ENCODE results near the gene CDCA5.

CDCA5 gene

GRCh38 chr11:65040847-65041622 lies 42.8 kb downstream of the CDCA5 start, which contains the start of gene SAC3D1:
Gene SAC3D1, plus strand, starts transcription at chr11:65041210. Its CDS starts 83 bp downstream, at chr11:65041293.
- Histone ChIP-seq H2AFZ (ENCODE audit: low read length, unreplicated experiment) (peak within 1 kb of the TSS; percentile 75), H3K36me3 (ENCODE audit: insufficient read depth, low read length) (0 out of 2 replicates have a peak, but pooled peaks cover 5% of the 10 kb centered on the region), H3K4me1 (ENCODE audit: control insufficient read depth, insufficient read depth, low read length, unreplicated experiment) (peaks cover 7% of the 10 kb centered on the region), H3K79me2 (ENCODE audit: control insufficient read depth, insufficient read depth, low read length, unreplicated experiment) (peaks cover 13% of the 10 kb centered on the region), H3K27ac (ENCODE audit: low read depth, low read length) (peak within 1 kb of the TSS; percentile 66), H3K27me3 (ENCODE audit: insufficient read depth, low read length) (no peaks in the 10 kb centered on the region), H3K4me3 (ENCODE audit: low read depth, low read length) (peak within 1 kb of the TSS; percentile 100)

GRCh38 chr11:65040520-65040846 lies 43.4 kb downstream of the CDCA5 start:
- Histone ChIP-seq H3K36me3 (ENCODE audit: insufficient read depth, low read length) (0 out of 2 replicates have a peak, but pooled peaks cover 5% of the 10 kb centered on the region), H3K4me1 (ENCODE audit: control insufficient read depth, insufficient read depth, low read length, unreplicated experiment) (peaks cover 7% of the 10 kb centered on the region), H3K79me2 (ENCODE audit: control insufficient read depth, insufficient read depth, low read length, unreplicated experiment) (peaks cover 13% of the 10 kb centered on the region), H3K4me3 (ENCODE audit: low read depth, low read length) (peak overlapping the region; percentile 100), H3K27ac (ENCODE audit: low read depth, low read length) (peak overlapping the region; percentile 66), H3K27me3 (ENCODE audit: insufficient read depth, low read length) (no peaks in the 10 kb centered on the region), H2AFZ (ENCODE audit: low read length, unreplicated experiment) (peak overlapping the region; percentile 38)

GRCh38 chr11:65036931-65037330 lies 46.9 kb downstream of the CDCA5 start:
- H3K27me3 ChIP-seq (ENCODE audit: insufficient read depth, low read length): no peaks in the 10 kb centered on the region
- no peaks in the 10 kb centered on the region for H3K4me1 ChIP-seq (ENCODE audit: control insufficient read depth, insufficient read depth, low read length, unreplicated experiment)
- no peak overlapping the region for H3K4me3 ChIP-seq (ENCODE audit: low read depth, low read length)
- H3K79me2 ChIP-seq (ENCODE audit: control insufficient read depth, insufficient read depth, low read length, unreplicated experiment): peaks cover 3% of the 10 kb centered on the region
- H3K36me3 ChIP-seq (ENCODE audit: insufficient read depth, low read length): no peaks in the 10 kb centered on the region
- no peak overlapping the region for H2AFZ ChIP-seq (ENCODE audit: low read length, unreplicated experiment)
- H3K27ac ChIP-seq (ENCODE audit: low read depth, low read length): no peak overlapping the region

GRCh38 chr11:65035579-65035978 lies 48.3 kb downstream of the CDCA5 start:
- H3K36me3 ChIP-seq (ENCODE audit: insufficient read depth, low read length): no peaks in the 10 kb centered on the region

GRCh38 chr11:65034423-65034822 lies 49.4 kb downstream of the CDCA5 start:
- H3K27me3 ChIP-seq (ENCODE audit: insufficient read depth, low read length): no peaks in the 10 kb centered on the region
- no peak overlapping the region for H2AFZ ChIP-seq (ENCODE audit: low read length, unreplicated experiment)
- H3K4me1 ChIP-seq (ENCODE audit: control insufficient read depth, insufficient read depth, low read length, unreplicated experiment): no peaks in the 10 kb centered on the region
- no peaks in the 10 kb centered on the region for H3K36me3 ChIP-seq (ENCODE audit: insufficient read depth, low read length)
- H3K27ac ChIP-seq (ENCODE audit: low read depth, low read length): no peak overlapping the region
- H3K79me2 ChIP-seq (ENCODE audit: control insufficient read depth, insufficient read depth, low read length, unreplicated experiment): no peaks in the 10 kb centered on the region
- no peak overlapping the region for H3K4me3 ChIP-seq (ENCODE audit: low read depth, low read length)

More at GRCh38 chr11:65035579-65035978, 48.3 kb downstream of the CDCA5 start:
- Histone ChIP-seq H3K27ac (ENCODE audit: low read depth, low read length) (no peak overlapping the region), H3K4me1 (ENCODE audit: control insufficient read depth, insufficient read depth, low read length, unreplicated experiment) (no peaks in the 10 kb centered on the region), H3K4me3 (ENCODE audit: low read depth, low read length) (no peak overlapping the region), H3K79me2 (ENCODE audit: control insufficient read depth, insufficient read depth, low read length, unreplicated experiment) (no peaks in the 10 kb centered on the region), H2AFZ (ENCODE audit: low read length, unreplicated experiment) (no peak overlapping the region), H3K27me3 (ENCODE audit: insufficient read depth, low read length) (no peaks in the 10 kb centered on the region)

- Histone ChIP-seq H3K36me3 (ENCODE audit: insufficient read depth, low read length) (no peaks in the 10 kb centered on the region), H3K4me3 (ENCODE audit: low read depth, low read length) (no peak overlapping the region), H3K27me3 (ENCODE audit: insufficient read depth, low read length) (no peaks in the 10 kb centered on the region), H2AFZ (ENCODE audit: low read length, unreplicated experiment) (no peak overlapping the region), H3K27ac (ENCODE audit: low read depth, low read length) (no peak overlapping the region), H3K79me2 (ENCODE audit: control insufficient read depth, insufficient read depth, low read length, unreplicated experiment) (no peaks in the 10 kb centered on the region), H3K4me1 (ENCODE audit: control insufficient read depth, insufficient read depth, low read length, unreplicated experiment) (no peaks in the 10 kb centered on the region)
Observed at GRCh38 chr11:65032216-65032615, 51.6 kb downstream of the CDCA5 start.

All from ACC112 (cell line).